Suprapubic skin (tissue), 4 donors: ENCODE measurements around the gene PRKCZ.

ENCODE experiments used
- EP300 ChIP-seq: sonication (generic); formaldehyde crosslinking; IDR thresholded peaks from one replicate; pipeline ENCODE4 v1.6.1; 2017; ENCODE audit warnings: antibody characterized with exemption
- POLR2A ChIP-seq, 2 donors: fragments of 450-650 bp; IDR thresholded peaks; one replicate each; pipeline ENCODE4 v1.6.1; 2017; ENCODE audit warnings: antibody characterized with exemption in 2 of 2, mild to moderate bottlenecking in 2 of 2, moderate library complexity in 2 of 2
- POLR2AphosphoS5 ChIP-seq, 3 donors: sonication (generic); formaldehyde crosslinking; IDR thresholded peaks; one replicate each; pipeline ENCODE4 v1.6.1; 2017; ENCODE audit warnings: antibody characterized with exemption in 3 of 3
- TF ChIP-seq, protein P1 (sequence below), 2 donors: fragments of 200-600 bp in 1 of 2; fragments of 450-650 bp in 1 of 2; sonication (generic) in 1 of 2; IDR thresholded peaks; one replicate each; pipeline ENCODE4 v1.5.1; 2016 to 2019; ENCODE audit warnings: antibody characterized with exemption in 2 of 2, mild to moderate bottlenecking in 1 of 2, moderate library complexity in 1 of 2

DNA sequence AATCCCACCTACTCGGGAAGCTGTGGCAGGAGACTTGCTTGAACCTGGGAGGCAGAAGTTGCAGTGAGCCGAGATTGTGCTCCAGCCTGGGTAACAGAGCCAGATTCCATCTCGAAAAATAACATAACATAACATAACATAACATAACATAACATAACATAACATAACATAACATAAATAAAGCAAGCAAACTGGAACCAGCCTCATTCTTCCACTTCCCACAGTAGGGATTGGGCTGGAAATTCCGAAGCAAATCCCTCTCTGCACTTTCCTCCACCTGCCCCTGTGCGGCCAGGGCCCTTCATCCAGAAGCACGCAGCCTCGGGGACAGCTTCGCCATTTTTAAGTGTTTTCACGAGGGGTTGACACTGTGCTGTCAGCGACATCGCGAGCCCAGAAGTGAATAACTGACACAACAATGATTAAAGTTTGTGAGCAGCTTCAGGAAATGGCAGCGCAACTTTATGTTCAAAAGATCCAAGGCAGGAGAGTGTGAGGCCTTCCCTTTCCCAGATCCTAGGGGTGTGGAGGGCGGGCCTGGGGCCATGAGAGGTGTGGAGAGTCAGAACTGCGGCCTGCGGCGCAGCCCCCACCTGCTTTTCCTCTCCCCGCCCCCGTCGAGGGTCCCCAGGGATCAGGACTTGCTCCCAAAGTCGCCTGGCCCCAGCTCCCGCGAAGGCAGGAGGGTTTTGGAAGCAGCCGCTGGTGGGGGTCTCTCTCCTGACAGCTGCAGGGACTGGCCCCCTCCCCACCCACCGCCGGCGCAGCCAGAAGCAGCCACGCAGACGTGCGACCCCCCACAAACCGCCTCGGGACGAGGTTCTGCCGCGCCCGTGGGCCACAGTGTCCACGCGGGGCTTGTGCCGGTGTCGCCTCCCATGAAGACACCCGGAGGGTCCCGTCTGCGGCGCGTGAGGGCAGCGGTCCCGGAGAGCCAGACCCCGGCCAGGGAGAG is 31.7 kb upstream of the PRKCZ start:
- TF ChIP-seq, protein P1, sequence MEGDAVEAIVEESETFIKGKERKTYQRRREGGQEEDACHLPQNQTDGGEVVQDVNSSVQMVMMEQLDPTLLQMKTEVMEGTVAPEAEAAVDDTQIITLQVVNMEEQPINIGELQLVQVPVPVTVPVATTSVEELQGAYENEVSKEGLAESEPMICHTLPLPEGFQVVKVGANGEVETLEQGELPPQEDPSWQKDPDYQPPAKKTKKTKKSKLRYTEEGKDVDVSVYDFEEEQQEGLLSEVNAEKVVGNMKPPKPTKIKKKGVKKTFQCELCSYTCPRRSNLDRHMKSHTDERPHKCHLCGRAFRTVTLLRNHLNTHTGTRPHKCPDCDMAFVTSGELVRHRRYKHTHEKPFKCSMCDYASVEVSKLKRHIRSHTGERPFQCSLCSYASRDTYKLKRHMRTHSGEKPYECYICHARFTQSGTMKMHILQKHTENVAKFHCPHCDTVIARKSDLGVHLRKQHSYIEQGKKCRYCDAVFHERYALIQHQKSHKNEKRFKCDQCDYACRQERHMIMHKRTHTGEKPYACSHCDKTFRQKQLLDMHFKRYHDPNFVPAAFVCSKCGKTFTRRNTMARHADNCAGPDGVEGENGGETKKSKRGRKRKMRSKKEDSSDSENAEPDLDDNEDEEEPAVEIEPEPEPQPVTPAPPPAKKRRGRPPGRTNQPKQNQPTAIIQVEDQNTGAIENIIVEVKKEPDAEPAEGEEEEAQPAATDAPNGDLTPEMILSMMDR (IDR thresholded peaks at IDR 0.05), result no peak
- TF ChIP-seq POLR2AphosphoS5 (IDR thresholded peaks at IDR 0.05), result no peak
- TF ChIP-seq POLR2A (IDR thresholded peaks at IDR 0.05), result no peak
- TF ChIP-seq EP300, result no peak
